ENCODE measurements around the gene WDSUB1. TPM values are rescaled to one million over a fixed set of nuclear protein-coding genes. Genes with fewer than 3 reads are reported as not detected.
A peak's percentile ranks its signal among the peaks of the same experiment; 100 is the strongest.

Gene WDSUB1
- total RNA-seq, 1 donor from 2014 or later, result 5.6 TPM

GRCh38 chr2:159204381-159205144 is 81.9 kb downstream of the WDSUB1 start:
- no peak for DNase-seq
- peaks cover 9% of the 10 kb centered on the region for H3K4me1 Mint-ChIP-seq
- intact Hi-C loops (cut with micrococcal nuclease), result no loop called here
- no peaks in the 10 kb centered on the region for H3K9me3 Mint-ChIP-seq
- H3K27me3 Mint-ChIP-seq, result no peaks in the 10 kb centered on the region
- H3K27ac Mint-ChIP-seq, result no peak overlapping the region
- no peaks in the 10 kb centered on the region for H3K36me3 Mint-ChIP-seq (ENCODE audit: low read depth)
- H3K4me3 Mint-ChIP-seq, result no peak overlapping the region

- H3K36me3 Mint-ChIP-seq (ENCODE audit: low read depth), result no peaks in the 10 kb centered on the region
- no peak for DNase-seq
- H3K4me1 Mint-ChIP-seq, result peaks cover 9% of the 10 kb centered on the region
- H3K4me3 Mint-ChIP-seq, result no peak overlapping the region
- no peak overlapping the region for H3K27ac Mint-ChIP-seq
- intact Hi-C loops (cut with micrococcal nuclease), result no loop called here
- H3K27me3 Mint-ChIP-seq, result no peaks in the 10 kb centered on the region
- no peaks in the 10 kb centered on the region for H3K9me3 Mint-ChIP-seq
Observed at GRCh38 chr2:159202568-159203071, 83.9 kb downstream of the WDSUB1 start.

GRCh38 chr2:159201360-159202063 is 85.0 kb downstream of the WDSUB1 start:
- DNase-seq, result peak; percentile 81
- Mint-ChIP-seq H3K36me3 (ENCODE audit: low read depth) (no peaks in the 10 kb centered on the region), H3K27ac (no peak overlapping the region), H3K9me3 (no peaks in the 10 kb centered on the region), H3K27me3 (no peaks in the 10 kb centered on the region), H3K4me1 (peaks cover 9% of the 10 kb centered on the region), H3K4me3 (no peak overlapping the region)
- intact Hi-C loops (cut with micrococcal nuclease), result no loop called here

- H3K4me1 Mint-ChIP-seq, result peaks cover 9% of the 10 kb centered on the region
- H3K4me3 Mint-ChIP-seq, result no peak overlapping the region
- no peaks in the 10 kb centered on the region for H3K27me3 Mint-ChIP-seq
- DNase-seq, result no peak
- no peak overlapping the region for H3K27ac Mint-ChIP-seq
- no peaks in the 10 kb centered on the region for H3K9me3 Mint-ChIP-seq
- no peaks in the 10 kb centered on the region for H3K36me3 Mint-ChIP-seq (ENCODE audit: low read depth)
- intact Hi-C loops (cut with micrococcal nuclease), result no loop called here
Observed at GRCh38 chr2:159200498-159200897, 86.0 kb downstream of the WDSUB1 start.

- Mint-ChIP-seq H3K27ac (no peak overlapping the region), H3K36me3 (ENCODE audit: low read depth) (no peaks in the 10 kb centered on the region)
Observed at GRCh38 chr2:159199761-159200465, 86.6 kb downstream of the WDSUB1 start.

GRCh38 chr2:159199236-159199635 is 87.3 kb downstream of the WDSUB1 start:
- no peaks in the 10 kb centered on the region for H3K9me3 Mint-ChIP-seq
- no peaks in the 10 kb centered on the region for H3K27me3 Mint-ChIP-seq
- peaks cover 9% of the 10 kb centered on the region for H3K4me1 Mint-ChIP-seq
- DNase-seq, result no peak
- no peaks in the 10 kb centered on the region for H3K36me3 Mint-ChIP-seq (ENCODE audit: low read depth)
- no peak overlapping the region for H3K27ac Mint-ChIP-seq
- no peak overlapping the region for H3K4me3 Mint-ChIP-seq
- intact Hi-C loops (cut with micrococcal nuclease), result no loop called here

More at GRCh38 chr2:159199761-159200465, 86.6 kb downstream of the WDSUB1 start:
- Mint-ChIP-seq H3K4me3 (no peak overlapping the region), H3K27me3 (no peaks in the 10 kb centered on the region), H3K9me3 (no peaks in the 10 kb centered on the region), H3K4me1 (peaks cover 9% of the 10 kb centered on the region)
- no peak for DNase-seq
- intact Hi-C loops (cut with micrococcal nuclease), result no loop called here

- no peak overlapping the region for H3K27ac Mint-ChIP-seq
- peaks cover 5% of the 10 kb centered on the region for H3K4me1 Mint-ChIP-seq
- H3K27me3 Mint-ChIP-seq, result no peaks in the 10 kb centered on the region
- no peaks in the 10 kb centered on the region for H3K36me3 Mint-ChIP-seq (ENCODE audit: low read depth)
- H3K9me3 Mint-ChIP-seq, result no peaks in the 10 kb centered on the region
- intact Hi-C loops (cut with micrococcal nuclease), result no loop called here
- no peak for DNase-seq
- no peak overlapping the region for H3K4me3 Mint-ChIP-seq
Observed at GRCh38 chr2:159196393-159196925, 90.0 kb downstream of the WDSUB1 start.

- no peak overlapping the region for H3K27ac Mint-ChIP-seq
- H3K9me3 Mint-ChIP-seq, result no peaks in the 10 kb centered on the region
- no peaks in the 10 kb centered on the region for H3K4me1 Mint-ChIP-seq
- no peaks in the 10 kb centered on the region for H3K36me3 Mint-ChIP-seq (ENCODE audit: low read depth)
- H3K4me3 Mint-ChIP-seq, result no peak overlapping the region
- DNase-seq, result no peak
- intact Hi-C loops (cut with micrococcal nuclease), result no loop called here
- no peaks in the 10 kb centered on the region for H3K27me3 Mint-ChIP-seq
Observed at GRCh38 chr2:159195697-159196096, 90.8 kb downstream of the WDSUB1 start.

- intact Hi-C loops (cut with micrococcal nuclease), result no loop called here
- Mint-ChIP-seq H3K36me3 (ENCODE audit: low read depth) (no peaks in the 10 kb centered on the region), H3K4me3 (no peak overlapping the region), H3K9me3 (no peaks in the 10 kb centered on the region), H3K27me3 (no peaks in the 10 kb centered on the region), H3K4me1 (no peaks in the 10 kb centered on the region), H3K27ac (no peak overlapping the region)
- no peak for DNase-seq
Observed at GRCh38 chr2:159194241-159194640, 92.3 kb downstream of the WDSUB1 start.

- Mint-ChIP-seq H3K4me1 (no peaks in the 10 kb centered on the region), H3K9me3 (no peaks in the 10 kb centered on the region), H3K27ac (no peak overlapping the region), H3K36me3 (ENCODE audit: low read depth) (no peaks in the 10 kb centered on the region), H3K4me3 (no peak overlapping the region), H3K27me3 (no peaks in the 10 kb centered on the region)
- intact Hi-C loops (cut with micrococcal nuclease), result no loop called here
- no peak for DNase-seq
Observed at GRCh38 chr2:159193791-159194190, 92.7 kb downstream of the WDSUB1 start.

GRCh38 chr2:159192371-159192918 is 94.1 kb downstream of the WDSUB1 start:
- intact Hi-C loops (cut with micrococcal nuclease), result no loop called here
- Mint-ChIP-seq H3K4me3 (no peak overlapping the region), H3K36me3 (ENCODE audit: low read depth) (no peaks in the 10 kb centered on the region), H3K4me1 (no peaks in the 10 kb centered on the region), H3K27ac (no peak overlapping the region), H3K27me3 (no peaks in the 10 kb centered on the region), H3K9me3 (no peaks in the 10 kb centered on the region)
- no peak for DNase-seq

- no peaks in the 10 kb centered on the region for H3K9me3 Mint-ChIP-seq
- DNase-seq, result no peak
- no peak overlapping the region for H3K27ac Mint-ChIP-seq
- no peaks in the 10 kb centered on the region for H3K27me3 Mint-ChIP-seq
- H3K4me3 Mint-ChIP-seq, result no peak overlapping the region
- peaks cover 4% of the 10 kb centered on the region for H3K4me1 Mint-ChIP-seq
- no peaks in the 10 kb centered on the region for H3K36me3 Mint-ChIP-seq (ENCODE audit: low read depth)
- intact Hi-C loops (cut with micrococcal nuclease), result no loop called here
Observed at GRCh38 chr2:159188449-159188848, 98.1 kb downstream of the WDSUB1 start.

GRCh38 chr2:159187106-159187505 is 99.4 kb downstream of the WDSUB1 start:
- intact Hi-C loops (cut with micrococcal nuclease), result no loop called here

More at GRCh38 chr2:159187106-159187505, 99.4 kb downstream of the WDSUB1 start:
- H3K4me3 Mint-ChIP-seq, result no peak overlapping the region
- H3K27me3 Mint-ChIP-seq, result no peaks in the 10 kb centered on the region
- DNase-seq, result no peak
- H3K9me3 Mint-ChIP-seq, result no peaks in the 10 kb centered on the region
- H3K36me3 Mint-ChIP-seq (ENCODE audit: low read depth), result no peaks in the 10 kb centered on the region
- H3K4me1 Mint-ChIP-seq, result peaks cover 4% of the 10 kb centered on the region
- H3K27ac Mint-ChIP-seq, result no peak overlapping the region

All from activated CD4-positive, alpha-beta T cell treated with anti-CD3 and anti-CD28 coated beads, Interleukin-2, amount 10 ng/mL, durations not matched to agents 24 days and 14 days (primary cell).